DND-41 (cell line): Measurements from ENCODE around the gene ARMC12.

Experiments
- ATAC-seq: fragments of 200-7000 bp; cut with Tn5 transposase; 3 replicates; pipeline ENCODE4 v1.9.1; 2021; ENCODE audit warnings: low read depth; ENCODE audit not compliant: insufficient read depth
- DNase-seq: peaks from one replicate; pipeline ENCODE4 v3.0.0-alpha.2; 2020
- H2AFZ ChIP-seq: 2 replicates; pipeline ENCODE4 v1.6.0; 2012; ENCODE audit warnings: low read depth, low read length
- H3K27ac ChIP-seq: 2 replicates; pipeline ENCODE4 v1.5.1; 2012; ENCODE audit warnings: low read length, inconsistent platforms
- H3K27me3 ChIP-seq: fragments of 200-600 bp; sonication (generic); 2 replicates; pipeline ENCODE4 v1.6.0; 2012; ENCODE audit warnings: low read length, mild to moderate bottlenecking, inconsistent platforms; ENCODE audit not compliant: insufficient read depth, poor library complexity
- H3K36me3 ChIP-seq: 2 replicates; pipeline ENCODE4 v1.5.1; 2012; ENCODE audit warnings: low read length, inconsistent platforms; ENCODE audit not compliant: insufficient read depth
- H3K4me1 ChIP-seq: 2 replicates; pipeline ENCODE4 v1.5.1; 2012; ENCODE audit warnings: mild to moderate bottlenecking, low read length; ENCODE audit not compliant: insufficient read depth
- H3K4me2 ChIP-seq: 2 replicates; pipeline ENCODE4 v1.6.0; 2012; ENCODE audit warnings: mild to moderate bottlenecking, moderate library complexity, low read length, inconsistent platforms; ENCODE audit not compliant: insufficient read depth
- H3K4me3 ChIP-seq, 2 experiments: fragments of 200-600 bp in 1 of 2; shearing (Covaris generic) in 1 of 2; 2 replicates each; pipeline ENCODE4 v1.5.1; 2012 to 2016; ENCODE audit warnings: inconsistent platforms in 2 of 2, low read length in 2 of 2, mild to moderate bottlenecking in 2 of 2, low read depth in 1 of 2, moderate library complexity in 1 of 2
- H3K79me2 ChIP-seq: 2 replicates; pipeline ENCODE4 v1.6.0; 2012; ENCODE audit warnings: low read length, inconsistent platforms; ENCODE audit not compliant: insufficient read depth
- H3K9ac ChIP-seq: 2 replicates; pipeline ENCODE4 v1.6.0; 2012; ENCODE audit warnings: low read depth, mild to moderate bottlenecking, inconsistent platforms, low read length, moderate library complexity
- H3K9me3 ChIP-seq: 2 replicates; pipeline ENCODE4 v1.5.1; 2012; ENCODE audit warnings: low read length, moderate library complexity, mild to moderate bottlenecking, inconsistent platforms; ENCODE audit not compliant: insufficient read depth, severe bottlenecking
- H4K20me1 ChIP-seq: 2 replicates; pipeline ENCODE4 v1.6.0; 2012; ENCODE audit warnings: low read length; ENCODE audit not compliant: insufficient read depth
- EZH2 ChIP-seq: IDR thresholded peaks from 3 replicates; pipeline ENCODE4 v1.6.1; 2012; ENCODE audit warnings: borderline replicate concordance, low read depth, mild to moderate bottlenecking, moderate library complexity, low read length, inconsistent platforms; ENCODE audit not compliant: severe bottlenecking
- TF ChIP-seq, protein P1 (sequence below): IDR thresholded peaks from 2 replicates; pipeline ENCODE4 v1.5.1; 2012; ENCODE audit warnings: borderline replicate concordance, low read length, moderate library complexity, mild to moderate bottlenecking; ENCODE audit not compliant: poor library complexity, severe bottlenecking; ENCODE audit errors: extremely low read depth

Gene ARMC12

DNA sequence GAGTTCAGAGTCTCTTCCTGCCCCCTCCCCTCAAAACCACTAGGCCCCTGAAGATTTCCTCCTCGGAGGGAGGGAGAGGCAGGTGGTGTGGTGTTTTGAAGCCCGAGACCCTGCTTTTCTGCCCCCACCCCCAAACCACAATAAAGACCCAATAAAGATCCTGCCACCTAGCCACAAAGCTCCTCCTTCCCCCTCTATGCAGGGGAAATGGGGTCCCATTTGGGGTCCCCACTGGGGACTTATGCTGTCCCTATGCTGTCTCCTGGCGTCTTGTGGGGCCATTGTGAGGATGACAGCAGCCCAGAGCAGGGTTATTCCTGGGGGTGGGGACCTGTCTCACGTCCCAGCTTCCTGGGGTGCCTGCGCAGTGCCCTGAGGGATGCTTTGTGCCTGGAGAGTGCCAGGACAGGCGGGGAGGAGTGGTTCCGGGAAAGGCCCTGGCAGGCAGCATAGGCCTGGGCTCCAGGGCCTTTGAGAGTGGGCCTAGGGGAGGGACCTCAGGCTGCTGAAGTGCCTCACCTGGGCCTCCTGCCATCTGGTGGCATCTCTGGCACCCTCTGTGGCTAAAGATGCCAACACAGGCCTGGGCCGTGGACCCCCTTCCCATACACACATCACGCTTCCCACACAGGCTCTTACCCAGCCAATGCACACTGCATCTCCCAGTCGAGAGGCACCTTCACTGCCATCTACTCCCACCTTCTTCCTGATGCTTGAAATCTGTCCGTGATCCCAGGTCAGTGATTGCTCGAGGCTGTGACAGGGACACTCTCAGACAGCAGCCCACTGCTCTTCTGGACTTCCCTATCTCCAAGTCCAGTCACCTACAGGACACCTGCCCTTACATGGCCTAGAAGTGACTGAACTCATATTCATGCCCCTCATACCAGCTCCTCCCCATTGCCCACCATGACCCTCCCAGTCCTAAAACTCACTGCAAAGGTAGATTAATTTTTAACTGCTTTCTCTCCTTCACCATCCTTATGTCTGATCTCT is 7.9 kb upstream of the ARMC12 start:
- Histone ChIP-seq H3K27ac (peak overlapping the region; percentile 75), H3K27me3 (peaks cover 30% of the 10 kb centered on the region), H3K9me3 (no peaks in the 10 kb centered on the region), H3K4me2 (peak overlapping the region; percentile 96), H3K79me2 (no peaks in the 10 kb centered on the region), H3K4me3 (peak overlapping the region in 1 of 2 experiments; percentile 49; a peak in 2 of 4 replicates), H3K4me1 (peaks cover 73% of the 10 kb centered on the region), H2AFZ (no peak overlapping the region), H3K36me3 (no peaks in the 10 kb centered on the region), H4K20me1 (peaks cover 36% of the 10 kb centered on the region), H3K9ac (peak overlapping the region; percentile 40)
- TF ChIP-seq, protein P1, sequence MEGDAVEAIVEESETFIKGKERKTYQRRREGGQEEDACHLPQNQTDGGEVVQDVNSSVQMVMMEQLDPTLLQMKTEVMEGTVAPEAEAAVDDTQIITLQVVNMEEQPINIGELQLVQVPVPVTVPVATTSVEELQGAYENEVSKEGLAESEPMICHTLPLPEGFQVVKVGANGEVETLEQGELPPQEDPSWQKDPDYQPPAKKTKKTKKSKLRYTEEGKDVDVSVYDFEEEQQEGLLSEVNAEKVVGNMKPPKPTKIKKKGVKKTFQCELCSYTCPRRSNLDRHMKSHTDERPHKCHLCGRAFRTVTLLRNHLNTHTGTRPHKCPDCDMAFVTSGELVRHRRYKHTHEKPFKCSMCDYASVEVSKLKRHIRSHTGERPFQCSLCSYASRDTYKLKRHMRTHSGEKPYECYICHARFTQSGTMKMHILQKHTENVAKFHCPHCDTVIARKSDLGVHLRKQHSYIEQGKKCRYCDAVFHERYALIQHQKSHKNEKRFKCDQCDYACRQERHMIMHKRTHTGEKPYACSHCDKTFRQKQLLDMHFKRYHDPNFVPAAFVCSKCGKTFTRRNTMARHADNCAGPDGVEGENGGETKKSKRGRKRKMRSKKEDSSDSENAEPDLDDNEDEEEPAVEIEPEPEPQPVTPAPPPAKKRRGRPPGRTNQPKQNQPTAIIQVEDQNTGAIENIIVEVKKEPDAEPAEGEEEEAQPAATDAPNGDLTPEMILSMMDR, result peak; percentile 49
- TF ChIP-seq EZH2, result no peak
- ATAC-seq, result peak; percentile 20
- peak; percentile 87 for DNase-seq

GRCh38 chr6:35729722-35730121 is 7.1 kb upstream of the ARMC12 start:
- no peaks in the 10 kb centered on the region for H3K79me2 ChIP-seq
- no peak overlapping the region for H3K9ac ChIP-seq
- no peak for ATAC-seq
- no peak overlapping the region for H2AFZ ChIP-seq
- no peak overlapping the region; the same call in 1 of the 2 replicates for H3K4me2 ChIP-seq
- no peaks in the 10 kb centered on the region for H3K36me3 ChIP-seq
- H3K9me3 ChIP-seq, result no peaks in the 10 kb centered on the region
- H4K20me1 ChIP-seq, result peaks cover 36% of the 10 kb centered on the region
- peaks cover 24% of the 10 kb centered on the region for H3K27me3 ChIP-seq
- TF ChIP-seq EZH2, result no peak
- TF ChIP-seq, protein P1, result no peak
- H3K4me3 ChIP-seq, result no peak overlapping the region
- DNase-seq, result no peak
- peaks cover 73% of the 10 kb centered on the region for H3K4me1 ChIP-seq
- peak overlapping the region; percentile 52 for H3K27ac ChIP-seq

DNA sequence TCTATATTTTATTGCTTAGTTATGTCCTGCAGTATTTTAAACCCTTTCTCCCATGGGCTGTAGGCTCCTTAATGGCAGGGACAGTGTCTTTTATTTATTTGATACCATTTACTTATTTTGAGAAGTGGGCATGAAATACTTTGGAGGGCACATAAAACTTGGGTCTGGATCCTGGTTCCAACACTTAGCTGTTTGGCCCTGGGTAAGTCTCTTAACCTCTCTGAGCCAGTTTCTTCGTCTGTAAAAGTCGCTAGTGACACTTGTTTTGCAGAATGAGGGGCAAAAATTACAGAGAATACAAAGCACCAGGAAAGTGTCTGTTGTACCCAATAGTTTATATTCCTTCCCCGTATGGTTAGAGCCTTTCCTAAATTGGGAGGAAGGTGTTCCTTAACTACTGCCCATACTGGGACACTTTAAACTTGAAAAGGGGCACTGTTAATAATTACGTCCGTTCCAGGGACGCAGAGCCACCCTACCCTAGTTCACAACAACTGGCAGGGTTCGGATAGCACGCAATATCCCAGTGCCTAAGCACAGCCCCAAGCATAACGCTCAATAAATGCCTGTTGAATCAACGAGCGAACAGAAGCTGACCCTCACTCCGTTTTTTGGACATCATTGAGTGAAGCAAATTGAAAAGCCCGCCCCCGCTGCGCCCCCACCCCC is 6.0 kb upstream of the ARMC12 start:
- ATAC-seq, result no peak
- peaks cover 73% of the 10 kb centered on the region for H3K4me1 ChIP-seq
- no peaks in the 10 kb centered on the region for H3K36me3 ChIP-seq
- no peaks in the 10 kb centered on the region for H3K9me3 ChIP-seq
- peak overlapping the region; percentile 18; the same call in 1 of the 2 replicates for H3K27ac ChIP-seq
- H3K4me3 ChIP-seq, result peak overlapping the region in 1 of 2 experiments; percentile 64; a peak in 2 of 4 replicates
- peaks cover 15% of the 10 kb centered on the region for H3K27me3 ChIP-seq
- H3K9ac ChIP-seq, result no peak overlapping the region
- H4K20me1 ChIP-seq, result peaks cover 29% of the 10 kb centered on the region
- no peak for DNase-seq
- no peak for TF ChIP-seq EZH2
- TF ChIP-seq, protein P1, result no peak
- peak overlapping the region; percentile 91 for H3K4me2 ChIP-seq
- H2AFZ ChIP-seq, result no peak overlapping the region
- no peaks in the 10 kb centered on the region for H3K79me2 ChIP-seq
